CD14-positive monocyte (primary cell): Measurements from ENCODE around the gene LTBP4. TPM values are rescaled to one million over a fixed set of nuclear protein-coding genes. Genes with fewer than 3 reads are reported as not detected.

ENCODE experiments used
- DNase-seq, 3 donors: peaks; one replicate each; pipeline ENCODE4 v3.0.0-alpha.2; 2011 to 2022
- H2AFZ ChIP-seq: 2 replicates; pipeline ENCODE4 v1.6.0; 2012; ENCODE audit warnings: mild to moderate bottlenecking, low read depth, low read length, inconsistent platforms; ENCODE audit not compliant: insufficient read depth, poor library complexity, severe bottlenecking
- H3K27ac ChIP-seq, 2 donors: 1 replicate in 1 of 2; 2 replicates in 1 of 2; pipeline ENCODE4 v1.5.1; 2012 to 2013; ENCODE audit warnings: low read length in 2 of 2, control low read depth in 1 of 2, inconsistent platforms in 1 of 2, low read depth in 1 of 2, mild to moderate bottlenecking in 1 of 2
- H3K27me3 ChIP-seq, 2 donors: one replicate each; pipeline versions ENCODE4 v1.6.0 to v1.6.1; 2011 to 2013; ENCODE audit warnings: low read length in 2 of 2; ENCODE audit not compliant: control insufficient read depth in 2 of 2, insufficient read depth in 2 of 2
- H3K36me3 ChIP-seq, 2 donors: replicated peaks in 1 of 2; 1 replicate in 1 of 2; 2 replicates in 1 of 2; pipeline versions ENCODE4 v1.5.1 to v1.6.1; 2012 to 2013; ENCODE audit warnings: low read length in 2 of 2, control low read depth in 1 of 2, inconsistent platforms in 1 of 2, mild to moderate bottlenecking in 1 of 2; ENCODE audit not compliant: insufficient read depth in 2 of 2, control insufficient read depth in 1 of 2
- H3K4me1 ChIP-seq, 2 donors: 1 replicate in 1 of 2; 2 replicates in 1 of 2; pipeline versions ENCODE4 v1.5.1 to v1.6.1; 2012 to 2013; ENCODE audit warnings: low read length in 2 of 2, control low read depth in 1 of 2, inconsistent platforms in 1 of 2, mild to moderate bottlenecking in 1 of 2, moderate library complexity in 1 of 2; ENCODE audit not compliant: insufficient read depth in 2 of 2, control insufficient read depth in 1 of 2
- H3K4me2 ChIP-seq: replicated peaks from 2 replicates; pipeline ENCODE3; 2012; ENCODE audit warnings: low read length, moderate library complexity, mild to moderate bottlenecking; ENCODE audit not compliant: poor library complexity, severe bottlenecking; ENCODE audit errors: extremely low read depth
- H3K4me3 ChIP-seq, 3 experiments: fragments of 200-600 bp in 1 of 3; sonication (generic) in 1 of 3; replicated peaks in 1 of 3; 1 replicate in 2 of 3; 2 replicates in 1 of 3; pipeline ENCODE4 v1.5.1; 2011 to 2013; ENCODE audit warnings: low read length in 3 of 3, mild to moderate bottlenecking in 3 of 3, control low read depth in 2 of 3, low read depth in 2 of 3, inconsistent platforms in 1 of 3, moderate library complexity in 1 of 3
- H3K79me2 ChIP-seq: 2 replicates; pipeline ENCODE4 v1.6.0; 2012; ENCODE audit warnings: mild to moderate bottlenecking, control low read depth, inconsistent platforms, low read length, moderate library complexity; ENCODE audit not compliant: insufficient read depth
- H3K9ac ChIP-seq: 2 replicates; pipeline ENCODE4 v1.6.0; 2017; ENCODE audit warnings: low read length, mild to moderate bottlenecking; ENCODE audit not compliant: insufficient read depth, poor library complexity, severe bottlenecking
- H3K9me3 ChIP-seq, 2 donors: replicated peaks in 1 of 2; 1 replicate in 1 of 2; 2 replicates in 1 of 2; pipeline versions ENCODE4 v1.5.1 to v1.6.1; 2012 to 2013; ENCODE audit warnings: low read length in 2 of 2, control low read depth in 1 of 2; ENCODE audit not compliant: control insufficient read depth in 1 of 2, insufficient read depth in 1 of 2
- H4K20me1 ChIP-seq: 2 replicates; pipeline ENCODE4 v1.6.0; 2012; ENCODE audit warnings: mild to moderate bottlenecking, low read length, control low read depth, moderate library complexity; ENCODE audit not compliant: insufficient read depth
- H3K27ac Mint-ChIP-seq, 7 donors: one replicate each; pipeline ENCODE4 v1.8.0; 2020; ENCODE audit warnings: mild to moderate bottlenecking in 7 of 7, mixed read lengths in 7 of 7, moderate library complexity in 6 of 7, inconsistent platforms in 2 of 7
- H3K27me3 Mint-ChIP-seq, 3 donors: one replicate each; pipeline ENCODE4 v1.8.0; 2021 to 2022; ENCODE audit warnings: low read depth in 3 of 3, mild to moderate bottlenecking in 3 of 3, mixed read lengths in 3 of 3, moderate library complexity in 3 of 3, inconsistent platforms in 1 of 3
- H3K36me3 Mint-ChIP-seq, 2 donors: one replicate each; pipeline ENCODE4 v1.8.0; 2020; ENCODE audit warnings: mixed read lengths in 2 of 2, inconsistent platforms in 1 of 2, mild to moderate bottlenecking in 1 of 2
- H3K4me1 Mint-ChIP-seq: one replicate; pipeline ENCODE4 v1.8.0; 2020; ENCODE audit warnings: mild to moderate bottlenecking, mixed read lengths
- H3K4me3 Mint-ChIP-seq, 2 donors: one replicate each; pipeline ENCODE4 v1.8.0; 2020; ENCODE audit warnings: mild to moderate bottlenecking in 2 of 2, mixed read lengths in 2 of 2, moderate library complexity in 1 of 2
- H3K9me3 Mint-ChIP-seq, 7 donors: one replicate each; pipeline ENCODE4 v1.8.0; 2020 to 2022; ENCODE audit warnings: mixed read lengths in 7 of 7, mild to moderate bottlenecking in 6 of 7, moderate library complexity in 6 of 7, inconsistent platforms in 2 of 7
- WGBS: methylation state at CpG from one replicate; pipeline ENCODE4 v1.1.5; 2013; ENCODE audit warnings: missing lambda C conversion rate; ENCODE audit not compliant: insufficient coverage; 5-methylcytosine and 5-hydroxymethylcytosine counted together
- intact Hi-C, 2 donors: fragments of 100-400 bp; cut with micrococcal nuclease; formaldehyde crosslinking; loops; one replicate each; pipeline versions ENCODE4 v1.15.0 to v1.15.1; 2023
- polyA plus RNA-seq, 3 donors: library from polyadenylated mRNA; depleted of rRNA in 1 of 3; unstranded in 2 of 3; stranded (reverse) in 1 of 3; fragments of 300-500 nt in 2 of 3; fragments of >200 nt in 1 of 3; fragmentation: Illumina TruSeq in 2 of 3; gene quantifications; 1 replicate in 2 of 3; 2 replicates in 1 of 3; pipeline ENCODE4 v1.2.3, GENCODE V29; 2012 to 2021
- TF ChIP-seq, protein P1 (sequence below): fragments of 200-600 bp; IDR thresholded peaks from one replicate; pipeline ENCODE4 v1.8.0; 2022; ENCODE audit warnings: antibody characterized with exemption, mild to moderate bottlenecking

Gene LTBP4
- polyA plus RNA-seq, 3 donors, result 3.8 to 38.7 (median 8.0) TPM

DNA sequence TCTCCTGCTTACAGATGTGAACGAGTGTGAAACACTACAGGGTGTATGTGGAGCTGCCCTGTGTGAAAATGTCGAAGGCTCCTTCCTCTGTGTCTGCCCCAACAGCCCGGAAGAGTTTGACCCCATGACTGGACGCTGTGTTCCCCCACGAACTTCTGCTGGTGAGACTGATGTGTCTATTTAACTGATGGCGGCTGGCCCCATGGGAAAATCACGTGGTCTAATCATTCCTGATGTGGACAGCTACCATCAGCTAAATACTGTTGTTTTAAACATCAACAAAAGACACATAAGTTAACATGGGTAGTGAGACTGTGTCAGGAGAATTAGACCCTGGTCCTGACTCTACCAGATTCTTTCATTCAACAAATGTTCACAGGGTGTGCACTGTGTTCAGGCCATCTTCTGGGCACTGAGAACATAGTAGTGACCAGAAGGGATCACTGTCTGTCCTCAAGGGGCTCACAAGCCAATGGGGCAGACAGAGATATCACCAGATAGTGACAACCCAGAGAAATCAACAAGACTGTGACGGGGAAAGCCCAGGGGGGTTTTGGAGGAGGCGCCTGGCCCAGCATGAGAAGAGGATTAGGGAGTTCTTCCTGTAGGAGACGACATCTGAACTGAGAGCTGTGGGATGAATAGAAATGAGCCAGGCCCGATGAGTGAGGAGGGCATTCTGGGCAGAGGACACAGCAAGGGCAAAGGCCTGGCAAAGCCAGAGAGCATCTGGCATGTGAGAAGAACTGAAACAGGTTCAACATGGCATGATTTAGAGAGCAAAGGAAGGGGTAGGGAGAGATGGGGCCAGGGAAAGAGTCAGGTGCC lies 18.4 kb downstream of the LTBP4 start:
- 86% methylated on average over 3 of the region's 11 CpGs for WGBS
- intact Hi-C loops, result no loop called here
- peaks cover 34 to 36% of the 10 kb centered on the region in 2 donors for H3K36me3 Mint-ChIP-seq

DNA sequence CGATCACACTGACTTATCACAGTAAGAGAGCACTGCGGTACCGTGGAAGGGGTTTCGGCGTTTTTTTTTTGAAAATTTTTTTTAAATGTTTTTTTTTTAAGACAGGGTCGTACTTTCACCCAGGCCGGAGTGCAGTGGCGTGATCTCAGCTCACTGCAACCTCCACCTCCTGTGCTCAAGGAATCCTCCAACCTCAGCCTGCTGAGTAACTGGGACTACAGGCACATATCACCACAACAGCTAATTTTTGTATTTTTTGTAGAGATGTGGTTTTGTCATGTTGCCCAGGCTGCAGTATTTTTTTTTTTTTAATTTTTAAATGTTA lies 19.0 kb downstream of the LTBP4 start:
- WGBS, result 100% methylated on average over 1 of the region's 8 CpGs
- no peak for DNase-seq
- H3K9me3 ChIP-seq, result no peaks in the 10 kb centered on the region
- Mint-ChIP-seq H3K36me3 (peaks cover 34 to 40% of the 10 kb centered on the region in 2 donors), H3K4me3 (no peak overlapping the region), H3K27me3 (peaks cover under 1 to 2% (median 2%) of the 10 kb centered on the region in 3 donors), H3K9me3 (peaks cover 0 to 2% (median 0%) of the 10 kb centered on the region in 7 donors), H3K27ac (no peak overlapping the region), H3K4me1 (peaks cover 4% of the 10 kb centered on the region)
- no peak overlapping the region for H3K4me3 ChIP-seq
- no peak overlapping the region for H3K9ac ChIP-seq
- TF ChIP-seq, protein P1, sequence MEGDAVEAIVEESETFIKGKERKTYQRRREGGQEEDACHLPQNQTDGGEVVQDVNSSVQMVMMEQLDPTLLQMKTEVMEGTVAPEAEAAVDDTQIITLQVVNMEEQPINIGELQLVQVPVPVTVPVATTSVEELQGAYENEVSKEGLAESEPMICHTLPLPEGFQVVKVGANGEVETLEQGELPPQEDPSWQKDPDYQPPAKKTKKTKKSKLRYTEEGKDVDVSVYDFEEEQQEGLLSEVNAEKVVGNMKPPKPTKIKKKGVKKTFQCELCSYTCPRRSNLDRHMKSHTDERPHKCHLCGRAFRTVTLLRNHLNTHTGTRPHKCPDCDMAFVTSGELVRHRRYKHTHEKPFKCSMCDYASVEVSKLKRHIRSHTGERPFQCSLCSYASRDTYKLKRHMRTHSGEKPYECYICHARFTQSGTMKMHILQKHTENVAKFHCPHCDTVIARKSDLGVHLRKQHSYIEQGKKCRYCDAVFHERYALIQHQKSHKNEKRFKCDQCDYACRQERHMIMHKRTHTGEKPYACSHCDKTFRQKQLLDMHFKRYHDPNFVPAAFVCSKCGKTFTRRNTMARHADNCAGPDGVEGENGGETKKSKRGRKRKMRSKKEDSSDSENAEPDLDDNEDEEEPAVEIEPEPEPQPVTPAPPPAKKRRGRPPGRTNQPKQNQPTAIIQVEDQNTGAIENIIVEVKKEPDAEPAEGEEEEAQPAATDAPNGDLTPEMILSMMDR, result no peak
- no peak overlapping the region for H3K4me2 ChIP-seq
- H3K27me3 ChIP-seq, result no peaks in the 10 kb centered on the region
- H3K79me2 ChIP-seq, result no peaks in the 10 kb centered on the region
- intact Hi-C loops, result no loop called here
- peaks cover 0 to under 1% of the 10 kb centered on the region in 2 donors for H3K4me1 ChIP-seq
- H4K20me1 ChIP-seq, result no peaks in the 10 kb centered on the region
- H2AFZ ChIP-seq, result no peak overlapping the region
- H3K27ac ChIP-seq, result no peak overlapping the region
- peaks cover 6 to 36% of the 10 kb centered on the region in 2 donors for H3K36me3 ChIP-seq

More for the DNA sequence above, 18.4 kb downstream of the LTBP4 start:
- Histone ChIP-seq H3K9me3 (no peaks in the 10 kb centered on the region), H3K36me3 (peaks cover 6 to 36% of the 10 kb centered on the region in 2 donors), H3K79me2 (no peaks in the 10 kb centered on the region), H3K4me3 (no peak overlapping the region), H3K27me3 (peaks cover 0 to under 1% of the 10 kb centered on the region in 2 donors), H3K9ac (no peak overlapping the region), H4K20me1 (no peaks in the 10 kb centered on the region), H3K4me1 (peaks cover 4 to 6% of the 10 kb centered on the region in 2 donors), H2AFZ (no peak overlapping the region), H3K4me2 (no peak overlapping the region), H3K27ac (no peak overlapping the region)
- DNase-seq, result no peak
- Mint-ChIP-seq H3K4me3 (no peak overlapping the region), H3K9me3 (peaks cover 0 to 2% (median 0%) of the 10 kb centered on the region in 7 donors), H3K27me3 (peaks cover 5 to 6% (median 6%) of the 10 kb centered on the region in 3 donors), H3K4me1 (peaks cover 10% of the 10 kb centered on the region), H3K27ac (no peak overlapping the region)
- TF ChIP-seq, protein P1, result no peak
